ENCODE data around the gene PDE6A.
"Not testable (repeated sequence)": the region's sequence is repeated elsewhere in the genome, so short reads cannot be mapped to it uniquely, and the experiment has no call there.

PDE6A gene

DNA sequence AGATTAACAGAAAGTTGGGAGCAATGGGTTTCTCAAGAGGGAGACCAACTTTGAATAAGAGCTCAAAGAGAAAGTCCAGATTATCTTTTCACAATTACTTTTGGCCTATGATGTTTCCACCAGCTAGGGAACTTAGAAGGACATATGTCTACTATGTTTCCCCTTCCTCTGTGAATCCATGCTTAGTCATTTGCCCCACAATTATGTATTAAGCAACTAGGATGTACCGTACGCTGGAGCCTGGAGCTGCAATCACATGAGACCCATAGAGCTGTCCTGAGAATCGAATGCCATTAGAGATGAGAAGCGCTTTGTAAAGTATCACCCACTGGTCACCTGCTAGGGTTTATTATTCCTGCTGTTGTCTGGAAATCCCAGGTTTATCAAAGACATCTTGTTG, 78.8 kb downstream of the PDE6A start:
- no peak for DNase-seq (ENCODE audit: low read depth)

DNA sequence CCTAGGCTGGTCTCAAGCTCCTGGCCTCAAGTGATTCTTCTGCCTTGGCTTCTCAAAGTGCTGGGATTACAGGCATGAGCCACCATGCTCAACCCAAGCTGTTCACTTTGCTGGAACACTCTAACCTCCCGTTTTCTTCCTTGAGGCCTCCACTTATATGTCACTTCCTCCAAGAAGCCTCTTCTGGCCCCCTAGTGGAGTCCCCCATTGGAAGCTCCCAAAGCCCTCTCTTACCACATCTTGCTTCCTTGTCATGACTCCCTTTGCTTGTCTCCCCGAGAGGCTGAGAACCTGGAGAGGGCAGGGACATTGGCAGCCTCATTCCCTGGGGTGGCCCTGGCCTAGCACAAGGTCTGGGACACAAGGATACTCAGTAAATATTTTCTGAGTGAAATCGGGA, 80.8 kb downstream of the PDE6A start:
- no peak for DNase-seq (ENCODE audit: low read depth)

DNA sequence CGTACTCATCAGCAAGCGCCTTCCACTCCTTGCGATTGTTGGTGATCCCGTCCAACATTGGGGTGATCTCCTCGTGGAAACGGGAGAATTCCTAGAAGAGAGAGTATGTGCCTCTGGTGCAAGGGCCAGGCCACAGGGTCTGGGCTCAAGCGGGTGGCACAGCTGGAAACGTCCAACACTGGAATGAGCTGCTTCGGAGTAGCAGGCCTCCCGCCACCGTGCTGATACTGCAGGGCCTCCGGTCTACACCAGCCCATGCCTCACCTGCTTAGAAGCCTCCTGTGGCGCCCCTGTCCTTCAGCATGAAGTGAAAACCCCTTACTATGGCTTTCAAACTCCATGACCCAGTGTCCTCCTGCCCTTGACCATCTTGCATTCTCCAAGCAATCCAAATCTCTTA, 81.4 kb downstream of the PDE6A start:
- no peak for DNase-seq (ENCODE audit: low read depth)

DNA sequence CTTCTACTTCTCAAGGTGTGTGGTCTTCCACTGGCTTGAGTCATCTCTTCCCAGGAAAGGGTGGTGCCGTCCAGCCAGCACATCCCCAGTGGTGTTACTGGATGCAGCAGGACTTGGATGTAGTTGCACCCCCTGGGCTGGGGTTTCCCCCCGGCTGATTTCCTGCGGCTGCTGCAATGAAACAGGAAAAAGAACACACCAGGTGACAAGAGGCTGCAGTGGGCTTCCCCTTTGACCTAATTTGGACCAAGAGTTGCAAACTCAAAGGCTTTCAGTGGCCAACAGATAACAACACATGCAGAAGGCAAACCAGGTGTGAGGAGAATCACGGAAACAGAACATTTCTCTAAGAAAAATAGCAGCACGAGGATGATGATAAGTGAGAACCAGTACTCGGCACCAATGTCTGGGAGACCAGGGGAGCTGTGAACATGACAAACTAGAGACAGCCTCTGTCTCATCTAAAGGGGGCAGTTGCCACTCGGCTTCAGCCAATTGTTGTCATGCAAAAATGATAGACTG, 83.7 kb downstream of the PDE6A start:
- no peak for DNase-seq (ENCODE audit: low read depth)

DNA sequence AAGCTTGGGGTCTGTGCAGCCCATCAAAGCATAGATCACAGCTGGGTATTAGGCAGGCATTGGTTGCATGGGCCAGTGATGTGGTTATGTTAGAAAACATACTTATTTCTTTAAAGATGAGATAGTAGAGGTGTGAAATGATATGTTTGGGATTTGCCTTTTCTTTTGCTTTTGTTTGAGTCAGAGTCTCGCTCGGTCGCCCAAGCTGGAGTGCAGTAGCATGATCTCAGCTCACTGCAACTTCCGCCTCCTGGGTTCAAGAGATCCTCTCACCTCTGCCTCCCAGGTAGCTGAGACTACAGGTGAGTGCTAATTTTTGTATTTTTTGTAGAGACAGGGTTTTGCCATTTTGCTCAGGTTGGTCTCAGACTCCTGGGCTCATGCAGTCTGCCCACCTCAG, 84.8 kb downstream of the PDE6A start:
- no peak for DNase-seq (ENCODE audit: low read depth)

DNA sequence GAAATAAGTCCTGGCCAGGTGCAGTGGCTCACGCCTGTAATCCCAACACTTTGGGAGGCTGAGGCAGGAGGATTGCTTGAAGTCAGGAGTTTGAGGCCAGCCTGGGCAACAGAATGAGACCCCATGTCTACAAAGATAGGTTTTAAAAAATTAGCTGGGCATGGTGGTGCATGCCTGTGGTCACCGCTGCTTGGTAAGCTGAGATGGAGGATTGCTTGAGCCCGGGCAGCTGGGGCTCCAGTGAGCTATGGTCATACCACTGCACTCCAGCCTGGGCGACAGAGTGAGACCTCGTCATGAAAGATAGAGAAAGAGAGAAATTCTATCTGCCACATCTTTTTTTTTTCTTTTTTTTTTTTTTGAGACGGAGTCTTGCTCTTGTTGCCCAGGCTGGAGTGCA, 86.1 kb downstream of the PDE6A start:
- not testable (repeated sequence) for DNase-seq (ENCODE audit: low read depth)

DNA sequence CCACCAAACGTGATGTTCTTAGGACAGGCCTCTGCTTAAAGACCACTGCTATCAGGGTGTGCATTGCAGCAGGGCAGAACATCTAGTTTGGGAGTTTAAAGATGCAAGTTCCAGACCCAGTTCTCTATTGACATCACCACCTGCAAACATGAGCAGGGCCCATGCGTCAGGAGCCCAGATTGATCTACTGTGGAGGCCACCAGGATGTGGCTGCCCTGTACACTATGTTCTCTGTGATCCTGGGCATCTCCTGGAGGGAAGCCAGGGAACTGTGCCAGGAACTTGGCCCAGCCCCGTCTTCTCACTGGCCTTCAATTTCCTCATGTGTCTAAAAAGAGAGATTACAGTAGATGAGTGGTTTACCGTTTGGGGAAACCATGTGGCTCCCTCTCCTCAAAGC, 87.1 kb downstream of the PDE6A start:
- DNase-seq (ENCODE audit: low read depth): peak; percentile 12

DNA sequence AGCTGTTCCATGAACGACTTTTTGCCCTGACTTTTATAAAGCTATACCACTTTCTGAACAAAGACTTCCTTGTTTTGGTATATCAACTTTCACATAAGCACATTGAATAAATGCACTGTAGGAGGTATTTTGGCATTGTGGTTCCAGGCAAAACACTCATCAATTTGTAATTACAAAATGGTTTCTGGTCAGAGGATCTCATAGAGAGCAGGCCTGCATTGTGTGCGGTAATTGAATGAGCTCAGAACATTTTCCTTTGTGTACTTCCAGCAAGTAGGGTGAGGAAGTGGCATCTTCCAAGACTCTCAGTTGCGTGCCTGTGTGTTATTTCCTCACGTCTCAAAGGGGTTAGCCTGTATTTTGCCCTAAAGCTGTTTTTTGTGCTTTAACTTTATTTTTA, 89.2 kb downstream of the PDE6A start:
- no peak for DNase-seq (ENCODE audit: low read depth)

DNA sequence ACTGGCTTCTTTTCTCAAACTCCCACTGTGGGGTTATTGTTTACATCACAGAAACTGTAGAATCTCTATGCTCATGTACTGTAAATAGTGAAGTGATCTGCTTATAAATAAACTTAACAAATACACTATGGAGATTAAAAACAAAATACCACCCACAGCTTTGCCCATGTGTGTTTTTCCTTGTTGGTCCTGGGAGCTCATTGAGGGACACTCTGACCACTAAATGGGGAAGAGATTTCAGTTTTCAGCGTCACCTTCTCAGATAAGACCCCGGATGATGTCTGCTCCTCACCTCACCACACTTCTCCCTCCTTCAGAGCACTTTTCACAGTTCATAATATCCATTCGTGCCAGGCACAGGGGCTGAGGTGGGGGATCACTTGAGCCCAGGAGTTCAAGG, 89.7 kb downstream of the PDE6A start:
- no peak for DNase-seq (ENCODE audit: low read depth)

DNA sequence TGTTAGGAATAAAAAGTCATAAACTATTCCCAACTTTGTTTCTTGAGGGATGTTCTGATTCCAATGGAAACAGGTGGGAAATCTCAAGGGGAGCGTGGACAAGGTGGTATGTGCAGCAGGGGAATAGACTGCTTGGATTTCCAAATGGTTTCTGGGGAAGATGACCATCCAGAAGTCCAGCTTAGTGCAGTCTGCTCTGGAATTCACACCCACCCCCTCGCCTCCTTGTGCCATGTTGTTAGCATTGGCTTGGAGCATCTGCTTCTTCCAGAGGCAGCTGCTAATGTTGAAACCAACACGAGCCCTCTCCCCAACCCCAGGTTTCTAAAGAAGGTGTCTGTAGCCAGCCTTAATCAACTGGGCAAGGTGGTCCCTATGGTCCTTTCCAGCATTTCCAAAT, 90.9 kb downstream of the PDE6A start:
- DNase-seq (ENCODE audit: low read depth): no peak

DNA sequence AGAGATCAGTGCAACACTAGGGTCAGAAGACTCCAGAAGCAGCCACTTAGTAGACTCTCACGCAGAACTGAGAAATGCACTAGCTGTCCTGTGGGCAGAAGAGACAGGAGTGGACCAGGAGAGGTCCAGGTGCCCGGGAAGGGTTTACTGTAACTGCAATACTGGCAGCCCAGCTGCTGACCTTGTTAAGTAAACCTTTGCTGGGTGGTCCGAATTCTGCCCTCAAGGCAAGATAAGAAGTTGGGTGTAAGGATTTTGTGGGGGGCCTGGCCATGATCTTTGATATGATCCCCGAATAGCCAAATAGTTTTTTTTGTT, 91.3 kb downstream of the PDE6A start:
- no peak for DNase-seq (ENCODE audit: low read depth)

DNA sequence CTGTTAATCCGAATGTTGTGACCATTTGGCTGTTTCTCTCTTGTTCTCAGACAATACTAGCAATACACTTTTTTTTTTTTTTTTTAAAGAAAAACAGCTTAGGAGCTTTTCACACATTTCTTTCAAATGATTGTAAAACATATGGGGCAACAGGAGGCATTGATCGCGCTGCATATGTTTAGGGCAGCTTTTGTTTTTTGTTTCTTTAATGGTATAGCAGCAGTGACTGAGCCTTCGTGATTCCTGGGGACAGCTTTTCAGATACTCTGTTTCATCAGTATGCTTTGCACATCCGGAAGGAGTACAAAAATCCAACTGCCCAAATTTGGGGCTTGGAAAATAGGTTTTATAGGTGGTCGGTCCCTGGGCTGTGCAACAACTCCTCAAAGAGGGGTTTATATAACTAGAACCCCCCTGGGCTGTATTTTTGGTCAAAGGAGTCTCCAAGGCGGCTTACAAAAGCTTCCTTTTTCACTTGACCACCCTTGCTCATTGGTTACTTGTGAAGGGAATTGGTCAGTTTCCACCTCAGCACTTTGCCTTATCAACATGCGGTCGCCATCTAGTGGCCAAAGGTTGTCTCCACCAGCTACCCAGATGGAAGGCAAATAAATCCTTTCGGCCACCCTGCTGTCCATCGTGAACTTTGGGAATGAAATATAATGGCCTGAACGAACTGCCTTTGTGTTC, 91.8 kb downstream of the PDE6A start:
- DNase-seq (ENCODE audit: low read depth): peak; percentile 73

DNA sequence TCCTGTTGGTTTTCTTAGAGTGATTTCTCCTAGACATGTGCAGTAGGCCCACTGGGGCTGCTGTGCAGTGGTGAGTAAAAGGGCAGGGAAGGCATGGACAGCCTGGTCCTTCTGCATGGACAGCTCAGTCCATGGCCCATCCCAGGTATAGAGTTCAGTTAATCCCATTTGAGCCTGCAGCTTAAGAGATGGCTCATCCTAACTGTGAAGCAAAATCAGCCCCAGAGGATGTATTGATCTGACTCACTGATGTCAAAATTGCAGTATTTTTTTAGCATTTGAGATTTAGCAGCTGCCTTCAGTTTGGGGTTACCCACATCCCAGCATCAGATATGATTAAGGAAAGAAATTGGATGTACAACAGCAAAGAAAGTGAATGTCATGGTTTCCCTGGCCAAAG, 93.4 kb downstream of the PDE6A start:
- no peak for DNase-seq (ENCODE audit: low read depth)

DNA sequence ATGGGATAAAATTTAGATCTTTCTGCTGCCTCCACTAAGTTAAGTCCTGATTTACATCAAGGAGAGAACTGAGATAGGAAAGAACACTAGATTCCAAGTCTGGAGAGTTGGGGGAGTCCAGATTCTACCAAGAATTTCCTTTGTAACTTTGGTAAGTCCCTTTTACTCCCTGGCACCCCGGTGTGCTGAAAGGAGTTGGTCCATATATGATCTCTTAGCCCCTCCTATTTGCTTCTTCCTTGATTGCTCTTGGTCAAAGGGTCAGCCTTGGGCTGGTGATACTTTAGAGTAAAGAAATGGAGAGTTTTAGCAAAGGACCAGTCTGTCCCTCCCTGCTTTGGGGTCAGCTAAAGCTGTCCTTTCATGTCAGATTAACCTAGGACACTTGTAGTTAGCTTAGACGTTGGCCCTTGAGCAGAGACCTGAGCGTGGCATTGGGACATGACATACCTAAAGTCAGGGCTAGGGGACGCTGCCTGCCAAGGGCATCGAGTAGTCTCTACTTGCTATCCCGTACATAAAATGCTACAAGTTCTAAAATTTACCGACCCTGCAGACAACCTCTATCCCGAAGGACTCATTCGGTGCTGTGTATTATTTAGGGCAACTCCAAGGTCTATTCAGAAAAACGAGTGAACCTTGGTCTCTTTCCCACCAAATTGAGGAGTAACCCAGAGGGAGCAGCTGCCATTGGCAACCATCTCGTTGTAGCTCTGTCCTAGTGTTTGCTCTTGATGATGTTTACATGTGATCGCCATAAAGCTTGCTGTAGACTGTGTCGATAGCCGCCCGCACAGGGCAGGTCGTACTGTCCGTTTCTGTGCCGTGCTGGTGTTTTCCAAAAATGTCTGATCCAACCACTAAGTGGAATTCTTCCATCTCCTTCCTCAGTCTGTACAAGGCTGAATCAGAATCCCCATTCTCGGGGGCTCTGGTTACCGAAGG, 94.4 kb downstream of the PDE6A start:
- DNase-seq (ENCODE audit: low read depth): no peak

DNA sequence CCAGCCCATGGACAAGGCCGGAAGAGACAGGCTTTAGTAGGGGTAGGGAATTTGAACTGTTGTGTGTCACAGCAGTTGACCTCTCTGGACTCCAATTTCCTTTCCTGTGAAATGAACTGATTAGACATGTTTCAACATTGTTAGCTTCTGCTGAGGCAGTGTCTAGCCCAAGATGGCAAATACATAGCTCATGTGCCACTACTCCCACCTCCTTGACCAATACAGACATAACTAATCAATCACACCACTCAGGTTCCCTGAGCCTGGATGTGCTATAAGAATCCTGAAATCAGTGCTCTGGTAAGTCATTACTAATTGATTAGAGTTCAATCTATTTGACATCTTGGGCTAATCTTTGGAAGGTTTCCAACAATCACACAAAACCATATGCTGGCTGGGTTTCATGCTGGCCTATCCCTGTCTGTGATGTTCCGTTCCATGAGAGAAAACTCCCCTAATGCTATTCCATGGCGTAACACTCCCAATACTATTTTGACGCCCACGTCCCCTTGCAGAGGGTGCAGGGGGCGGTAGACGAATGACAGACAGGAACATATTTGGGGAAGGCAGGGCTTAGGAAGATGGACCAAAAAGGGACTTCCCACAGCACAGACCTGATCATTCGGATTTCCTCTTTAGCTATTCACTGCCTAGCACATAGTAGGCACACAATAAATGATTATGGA, 95.2 kb downstream of the PDE6A start:
- DNase-seq (ENCODE audit: low read depth): no peak

DNA sequence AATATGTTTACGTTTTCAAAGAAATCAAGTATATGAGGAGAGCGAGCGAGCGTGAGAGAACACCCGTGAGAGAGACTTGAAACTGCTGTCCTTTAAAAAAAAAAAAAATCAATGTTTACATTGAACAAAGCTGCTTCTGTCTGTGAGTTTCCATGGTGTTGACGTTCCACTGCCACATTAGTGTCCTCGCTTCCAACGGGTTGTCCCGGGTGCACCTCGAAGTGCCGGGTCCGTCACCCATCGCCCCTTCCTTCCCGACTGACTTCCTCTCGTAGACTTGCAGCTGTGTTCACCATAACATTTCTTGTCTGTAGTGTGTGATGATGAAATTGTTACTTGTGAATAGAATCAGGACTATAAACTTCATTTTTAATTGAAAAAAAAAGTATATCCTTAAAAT, 97.0 kb downstream of the PDE6A start:
- no peak for DNase-seq (ENCODE audit: low read depth)

DNA sequence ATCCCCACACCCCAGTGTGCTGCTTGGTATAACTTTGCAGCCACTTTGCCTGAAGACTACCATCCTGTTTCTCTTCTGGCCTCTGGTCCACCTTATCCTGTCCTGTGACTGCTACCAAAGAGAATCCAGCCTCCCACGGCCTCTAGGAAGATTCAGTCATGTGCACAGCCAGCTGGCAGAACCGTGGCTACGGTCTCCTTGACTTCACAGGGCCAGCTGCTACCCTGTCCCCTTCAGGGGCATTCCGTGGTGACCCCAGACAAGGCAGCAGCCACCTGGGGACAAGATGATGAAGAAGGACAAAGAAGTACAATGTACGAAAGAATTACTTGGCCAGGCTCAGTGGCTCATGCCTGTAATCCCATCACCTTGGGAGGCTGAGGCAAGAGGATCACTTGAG, 98.6 kb downstream of the PDE6A start:
- DNase-seq (ENCODE audit: low read depth): no peak

DNA sequence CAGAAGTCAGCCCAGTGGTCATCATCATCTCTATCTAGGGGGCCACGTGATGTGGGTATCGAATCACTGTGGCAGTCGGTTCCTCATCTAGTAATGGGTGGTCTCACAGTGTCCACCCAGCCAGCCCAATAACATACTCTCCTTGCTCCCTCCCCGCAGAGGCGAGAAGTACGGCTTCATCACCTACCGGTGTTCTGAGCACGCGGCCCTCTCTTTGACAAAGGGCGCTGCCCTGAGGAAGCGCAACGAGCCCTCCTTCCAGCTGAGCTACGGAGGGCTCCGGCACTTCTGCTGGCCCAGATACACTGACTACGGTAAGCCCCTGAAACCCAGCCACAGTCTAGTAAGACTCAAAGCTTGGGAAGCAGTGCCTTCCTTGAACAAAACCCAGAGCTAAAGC, 99.0 kb downstream of the PDE6A start:
- DNase-seq (ENCODE audit: low read depth): no peak

DNA sequence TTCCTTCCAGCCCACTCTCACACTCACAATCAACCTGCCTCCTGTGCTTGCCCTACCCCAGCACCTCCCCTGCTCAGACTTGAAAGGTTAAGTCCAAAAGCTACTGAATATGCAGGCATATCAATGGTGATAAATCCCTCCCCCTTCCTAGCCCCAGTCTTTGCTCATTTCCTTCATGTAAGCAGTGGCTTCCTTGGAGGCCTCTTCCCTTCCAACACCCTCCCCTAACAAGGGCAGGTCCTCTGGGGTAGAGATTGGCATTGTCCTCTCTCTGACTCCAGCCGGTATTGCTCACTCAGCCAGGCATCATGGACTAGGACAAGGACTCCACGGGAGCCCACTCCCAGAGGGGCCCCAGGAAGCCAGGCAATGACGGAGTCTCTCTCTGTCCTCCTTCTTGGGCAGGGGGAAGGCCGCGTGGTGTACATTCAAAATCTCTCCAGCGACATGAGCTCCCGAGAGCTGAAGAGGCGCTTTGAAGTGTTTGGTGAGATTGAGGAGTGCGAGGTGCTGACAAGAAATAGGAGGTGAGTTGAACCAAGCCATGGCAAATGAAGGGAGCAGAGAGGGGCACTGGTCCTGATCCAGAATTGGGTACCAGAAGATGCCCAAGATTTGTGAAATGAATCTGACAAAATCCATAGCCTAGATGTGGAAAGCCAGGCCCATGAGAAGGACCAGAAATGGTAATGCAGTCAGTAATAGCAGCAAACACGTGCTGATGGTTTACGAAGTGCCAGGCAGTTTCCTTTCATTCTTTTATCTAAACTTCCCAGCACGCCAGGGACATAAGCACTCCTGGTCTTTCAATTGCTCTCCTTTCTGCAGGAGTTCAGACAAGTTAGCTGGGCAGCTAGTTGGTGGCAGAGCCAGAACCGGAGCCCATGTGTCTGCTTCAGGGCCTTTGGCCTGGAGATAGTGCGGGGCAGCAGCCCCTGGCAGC, 102.5 kb downstream of the PDE6A start:
- DNase-seq (ENCODE audit: low read depth): no peak

DNA sequence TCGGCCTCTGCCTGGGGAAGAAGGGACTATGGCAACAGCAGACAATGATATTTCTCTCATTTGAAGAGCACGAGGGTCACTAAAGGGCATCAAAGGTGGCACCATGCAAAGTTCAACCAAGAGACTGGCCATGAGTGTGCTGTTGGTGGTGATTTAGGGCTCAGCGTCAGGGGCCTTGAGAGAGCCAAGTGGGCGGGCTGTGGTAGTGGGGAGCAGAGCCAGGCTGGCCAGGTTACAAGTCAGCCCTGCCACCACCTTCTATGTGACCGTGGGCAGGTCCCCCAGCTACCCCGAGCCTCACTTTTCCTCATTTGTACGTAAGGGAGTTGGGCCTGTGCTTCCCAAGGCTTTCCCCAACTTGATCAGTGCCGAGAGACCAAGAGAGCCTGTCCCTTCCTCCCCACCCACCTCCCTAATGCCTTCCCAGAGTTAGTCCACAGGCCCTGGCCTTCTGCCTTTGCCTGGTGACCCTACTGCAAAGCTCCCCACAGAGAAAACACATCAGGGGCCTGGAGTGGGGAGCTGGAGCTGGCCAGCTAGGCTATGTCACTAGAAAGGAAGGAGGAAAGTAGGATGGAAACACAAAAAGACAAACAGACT, 104.3 kb downstream of the PDE6A start:
- DNase-seq (ENCODE audit: low read depth): no peak

DNA sequence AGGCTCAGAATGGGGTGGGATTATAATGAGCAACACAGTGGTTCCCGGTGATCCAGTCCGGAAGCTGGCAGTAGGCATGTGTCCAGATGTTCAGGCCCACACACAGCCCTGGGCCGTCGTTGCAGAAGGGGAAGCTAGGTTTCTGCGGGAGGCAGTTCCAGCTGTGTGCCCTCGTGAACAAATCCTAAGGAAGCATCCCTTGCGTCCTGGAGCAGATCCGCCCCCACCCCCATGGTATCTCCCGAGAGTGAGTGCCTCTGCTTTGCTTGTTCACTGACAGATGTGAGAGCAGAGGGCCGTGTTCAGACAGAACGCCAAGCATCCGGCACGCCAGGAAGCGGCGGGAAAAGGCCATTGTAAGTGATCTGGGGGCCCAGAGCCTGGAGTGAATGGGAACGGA, 104.8 kb downstream of the PDE6A start:
- no peak for DNase-seq (ENCODE audit: low read depth)
